CD14-positive monocyte (primary cell): ENCODE data around the gene LAT. TPM values are rescaled to one million over a fixed set of nuclear protein-coding genes. Genes with fewer than 3 reads are reported as not detected.

Experiments
- DNase-seq, 3 donors: peaks; one replicate each; pipeline ENCODE4 v3.0.0-alpha.2; 2011 to 2022
- H2AFZ ChIP-seq: 2 replicates; pipeline ENCODE4 v1.6.0; 2012; ENCODE audit warnings: mild to moderate bottlenecking, low read depth, low read length, inconsistent platforms; ENCODE audit not compliant: insufficient read depth, poor library complexity, severe bottlenecking
- H3K27ac ChIP-seq, 2 donors: 1 replicate in 1 of 2; 2 replicates in 1 of 2; pipeline ENCODE4 v1.5.1; 2012 to 2013; ENCODE audit warnings: low read length in 2 of 2, control low read depth in 1 of 2, inconsistent platforms in 1 of 2, low read depth in 1 of 2, mild to moderate bottlenecking in 1 of 2
- H3K27me3 ChIP-seq, 2 donors: one replicate each; pipeline versions ENCODE4 v1.6.0 to v1.6.1; 2011 to 2013; ENCODE audit warnings: low read length in 2 of 2; ENCODE audit not compliant: control insufficient read depth in 2 of 2, insufficient read depth in 2 of 2
- H3K36me3 ChIP-seq, 2 donors: replicated peaks in 1 of 2; 1 replicate in 1 of 2; 2 replicates in 1 of 2; pipeline versions ENCODE4 v1.5.1 to v1.6.1; 2012 to 2013; ENCODE audit warnings: low read length in 2 of 2, control low read depth in 1 of 2, inconsistent platforms in 1 of 2, mild to moderate bottlenecking in 1 of 2; ENCODE audit not compliant: insufficient read depth in 2 of 2, control insufficient read depth in 1 of 2
- H3K4me1 ChIP-seq, 2 donors: 1 replicate in 1 of 2; 2 replicates in 1 of 2; pipeline versions ENCODE4 v1.5.1 to v1.6.1; 2012 to 2013; ENCODE audit warnings: low read length in 2 of 2, control low read depth in 1 of 2, inconsistent platforms in 1 of 2, mild to moderate bottlenecking in 1 of 2, moderate library complexity in 1 of 2; ENCODE audit not compliant: insufficient read depth in 2 of 2, control insufficient read depth in 1 of 2
- H3K4me2 ChIP-seq: replicated peaks from 2 replicates; pipeline ENCODE3; 2012; ENCODE audit warnings: low read length, moderate library complexity, mild to moderate bottlenecking; ENCODE audit not compliant: poor library complexity, severe bottlenecking; ENCODE audit errors: extremely low read depth
- H3K4me3 ChIP-seq, 3 experiments: fragments of 200-600 bp in 1 of 3; sonication (generic) in 1 of 3; replicated peaks in 1 of 3; 1 replicate in 2 of 3; 2 replicates in 1 of 3; pipeline ENCODE4 v1.5.1; 2011 to 2013; ENCODE audit warnings: low read length in 3 of 3, mild to moderate bottlenecking in 3 of 3, control low read depth in 2 of 3, low read depth in 2 of 3, inconsistent platforms in 1 of 3, moderate library complexity in 1 of 3
- H3K79me2 ChIP-seq: 2 replicates; pipeline ENCODE4 v1.6.0; 2012; ENCODE audit warnings: mild to moderate bottlenecking, control low read depth, inconsistent platforms, low read length, moderate library complexity; ENCODE audit not compliant: insufficient read depth
- H3K9ac ChIP-seq: 2 replicates; pipeline ENCODE4 v1.6.0; 2017; ENCODE audit warnings: low read length, mild to moderate bottlenecking; ENCODE audit not compliant: insufficient read depth, poor library complexity, severe bottlenecking
- H3K9me3 ChIP-seq, 2 donors: replicated peaks in 1 of 2; 1 replicate in 1 of 2; 2 replicates in 1 of 2; pipeline versions ENCODE4 v1.5.1 to v1.6.1; 2012 to 2013; ENCODE audit warnings: low read length in 2 of 2, control low read depth in 1 of 2; ENCODE audit not compliant: control insufficient read depth in 1 of 2, insufficient read depth in 1 of 2
- H4K20me1 ChIP-seq: 2 replicates; pipeline ENCODE4 v1.6.0; 2012; ENCODE audit warnings: mild to moderate bottlenecking, low read length, control low read depth, moderate library complexity; ENCODE audit not compliant: insufficient read depth
- H3K27ac Mint-ChIP-seq, 7 donors: one replicate each; pipeline ENCODE4 v1.8.0; 2020; ENCODE audit warnings: mild to moderate bottlenecking in 7 of 7, mixed read lengths in 7 of 7, moderate library complexity in 6 of 7, inconsistent platforms in 2 of 7
- H3K27me3 Mint-ChIP-seq, 3 donors: one replicate each; pipeline ENCODE4 v1.8.0; 2021 to 2022; ENCODE audit warnings: low read depth in 3 of 3, mild to moderate bottlenecking in 3 of 3, mixed read lengths in 3 of 3, moderate library complexity in 3 of 3, inconsistent platforms in 1 of 3
- H3K36me3 Mint-ChIP-seq, 2 donors: one replicate each; pipeline ENCODE4 v1.8.0; 2020; ENCODE audit warnings: mixed read lengths in 2 of 2, inconsistent platforms in 1 of 2, mild to moderate bottlenecking in 1 of 2
- H3K4me1 Mint-ChIP-seq: one replicate; pipeline ENCODE4 v1.8.0; 2020; ENCODE audit warnings: mild to moderate bottlenecking, mixed read lengths
- H3K4me3 Mint-ChIP-seq, 2 donors: one replicate each; pipeline ENCODE4 v1.8.0; 2020; ENCODE audit warnings: mild to moderate bottlenecking in 2 of 2, mixed read lengths in 2 of 2, moderate library complexity in 1 of 2
- H3K9me3 Mint-ChIP-seq, 7 donors: one replicate each; pipeline ENCODE4 v1.8.0; 2020 to 2022; ENCODE audit warnings: mixed read lengths in 7 of 7, mild to moderate bottlenecking in 6 of 7, moderate library complexity in 6 of 7, inconsistent platforms in 2 of 7
- CTCF ChIP-seq: fragments of 200-600 bp; IDR thresholded peaks from one replicate; pipeline ENCODE4 v1.8.0; 2022; ENCODE audit warnings: antibody characterized with exemption, mild to moderate bottlenecking
- WGBS: methylation state at CpG from one replicate; pipeline ENCODE4 v1.1.5; 2013; ENCODE audit warnings: missing lambda C conversion rate; ENCODE audit not compliant: insufficient coverage; 5-methylcytosine and 5-hydroxymethylcytosine counted together
- intact Hi-C, 2 donors: fragments of 100-400 bp; cut with micrococcal nuclease; formaldehyde crosslinking; loops; one replicate each; pipeline versions ENCODE4 v1.15.0 to v1.15.1; 2023
- polyA plus RNA-seq, 3 donors: library from polyadenylated mRNA; depleted of rRNA in 1 of 3; unstranded in 2 of 3; stranded (reverse) in 1 of 3; fragments of 300-500 nt in 2 of 3; fragments of >200 nt in 1 of 3; fragmentation: Illumina TruSeq in 2 of 3; gene quantifications; 1 replicate in 2 of 3; 2 replicates in 1 of 3; pipeline ENCODE4 v1.2.3, GENCODE V29; 2012 to 2021

LAT gene
- polyA plus RNA-seq, 3 donors = 1.5 to 25.2 (median 1.9) TPM

GRCh38 chr16:28983644-28984043 lies 1.2 kb upstream of the LAT start:
- H4K20me1 ChIP-seq = peaks cover 30% of the 10 kb centered on the region
- DNase-seq = no peak
- peaks cover 6 to 21% (median 19%) of the 10 kb centered on the region in 3 donors for H3K27me3 Mint-ChIP-seq
- peaks cover 73 to 86% of the 10 kb centered on the region in 2 donors for H3K36me3 ChIP-seq
- no peak overlapping the region for H2AFZ ChIP-seq
- 97% methylated on average over 13 of the region's 18 CpGs for WGBS
- peaks cover 0 to 4% of the 10 kb centered on the region in 2 donors for H3K27me3 ChIP-seq
- no peak overlapping the region for H3K9ac ChIP-seq
- H3K4me1 Mint-ChIP-seq = peaks cover 21% of the 10 kb centered on the region
- no peak overlapping the region for H3K27ac ChIP-seq
- peak overlapping the region in 1 of 2 donors; percentile 80 for H3K4me3 Mint-ChIP-seq
- intact Hi-C loops = no loop called here
- H3K79me2 ChIP-seq = peaks cover under 1% of the 10 kb centered on the region
- peaks cover 0 to 23% of the 10 kb centered on the region in 2 donors for H3K9me3 ChIP-seq
- H3K36me3 Mint-ChIP-seq = peaks cover 74 to 93% of the 10 kb centered on the region in 2 donors
- H3K4me1 ChIP-seq = peaks cover 20 to 21% of the 10 kb centered on the region in 2 donors
- peak overlapping the region in 1 of 3 experiments; percentile 65 for H3K4me3 ChIP-seq
- H3K27ac Mint-ChIP-seq = peak overlapping the region in 2 of 7 donors; percentile 6 to 20
- TF ChIP-seq CTCF = no peak
- H3K9me3 Mint-ChIP-seq = peaks cover 17 to 33% (median 24%) of the 10 kb centered on the region in 7 donors
- H3K4me2 ChIP-seq = no peak overlapping the region

GRCh38 chr16:28984091-28984490 lies 761 bp upstream of the LAT start:
- H3K27ac Mint-ChIP-seq = peak overlapping the region in 2 of 7 donors; percentile 20 to 72
- peaks cover 70 to 85% of the 10 kb centered on the region in 2 donors for H3K36me3 ChIP-seq
- no peaks in the 10 kb centered on the region for H3K79me2 ChIP-seq
- H3K9ac ChIP-seq = peak overlapping the region; percentile 56
- peaks cover 6 to 22% (median 19%) of the 10 kb centered on the region in 3 donors for H3K27me3 Mint-ChIP-seq
- peak overlapping the region in 1 of 2 donors; percentile 56 for H3K27ac ChIP-seq
- H3K4me1 Mint-ChIP-seq = peaks cover 21% of the 10 kb centered on the region
- intact Hi-C loops = no loop called here
- no peak for TF ChIP-seq CTCF
- peaks cover 0 to 23% of the 10 kb centered on the region in 2 donors for H3K9me3 ChIP-seq
- peak overlapping the region; percentile 73 for H3K4me2 ChIP-seq
- WGBS = 70% methylated on average over 11 of the region's 12 CpGs
- H3K4me3 Mint-ChIP-seq = peak overlapping the region in 1 of 2 donors; percentile 80
- H3K36me3 Mint-ChIP-seq = peaks cover 74 to 93% of the 10 kb centered on the region in 2 donors
- no peak for DNase-seq
- peak overlapping the region in 1 of 3 experiments; percentile 65 for H3K4me3 ChIP-seq
- peaks cover 20 to 21% of the 10 kb centered on the region in 2 donors for H3K4me1 ChIP-seq
- H3K27me3 ChIP-seq = peaks cover 0 to 4% of the 10 kb centered on the region in 2 donors
- peaks cover 26% of the 10 kb centered on the region for H4K20me1 ChIP-seq
- H3K9me3 Mint-ChIP-seq = peaks cover 17 to 33% (median 24%) of the 10 kb centered on the region in 7 donors
- no peak overlapping the region for H2AFZ ChIP-seq
